ENCODE data around the gene CMTM7.

- no peak for TF ChIP-seq CTCF (IDR thresholded peaks at IDR 0.05)
- TF ChIP-seq POLR2A (IDR thresholded peaks at IDR 0.05) = no peak
Observed at GRCh38 chr3:32384938-32385337, 6.7 kb upstream of the CMTM7 start.
